C4-2B (cell line): ENCODE results near the gene SLC16A7.

ENCODE experiments used
- H3K27ac ChIP-seq: fragments of 450-650 bp; 2 replicates; pipeline ENCODE4 v1.5.1; 2017
- CTCF ChIP-seq: fragments of 450-650 bp; conservative IDR thresholded peaks from 2 replicates; pipeline ENCODE4 v1.5.1; 2017; ENCODE audit warnings: mild to moderate bottlenecking
- ZFX ChIP-seq: fragments of 450-650 bp; IDR thresholded peaks from 2 replicates; pipeline ENCODE4 v1.6.1; 2017

The SLC16A7 gene

GRCh38 chr12:59833408-59833807 is 237.6 kb downstream of the SLC16A7 start:
- H3K27ac ChIP-seq = no peak overlapping the region
- TF ChIP-seq CTCF (no peak), ZFX (no peak)

GRCh38 chr12:59834659-59835474 is 239.0 kb downstream of the SLC16A7 start:
- TF ChIP-seq CTCF (peak; percentile 82), ZFX (no peak)
- H3K27ac ChIP-seq = no peak overlapping the region
